A673 (cell line): Measurements from ENCODE around the gene ANO1.

Source experiments
- EZH2 ChIP-seq: fragments of 200-600 bp; sonication (generic); IDR thresholded peaks from 2 replicates; pipeline ENCODE4 v1.6.1; 2017; ENCODE audit warnings: borderline replicate concordance, low read depth, mild to moderate bottlenecking, mixed read lengths, antibody characterized with exemption, low read length; ENCODE audit not compliant: poor library complexity, severe bottlenecking
- TF ChIP-seq, protein P1 (sequence below): fragments of 300-800, 200-600 bp; sonication (generic); conservative IDR thresholded peaks from 2 replicates; pipeline ENCODE4 v1.5.1; 2017; ENCODE audit warnings: low read depth, mild to moderate bottlenecking, antibody characterized with exemption, low read length, moderate library complexity, mixed read lengths

DNA sequence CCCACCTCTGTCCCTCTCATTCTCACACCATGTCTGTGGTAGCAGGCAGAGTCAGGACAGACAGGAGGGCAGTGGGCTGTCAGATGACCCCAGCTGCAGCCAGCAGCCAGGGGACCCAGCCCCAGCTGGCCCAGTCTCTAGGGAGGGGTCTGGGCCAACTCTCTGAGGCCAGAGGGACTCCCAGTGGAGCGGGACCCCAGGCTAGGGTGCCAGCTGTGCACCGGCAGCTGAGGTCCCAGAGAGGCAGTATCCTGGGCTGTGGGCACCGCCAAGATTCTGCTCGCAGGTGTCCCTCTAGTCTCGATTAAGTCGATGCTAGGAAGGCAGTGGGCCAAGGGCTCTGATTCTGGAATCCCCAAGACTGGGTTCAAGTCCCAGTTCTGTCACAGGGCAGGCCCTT lies 108.3 kb downstream of the ANO1 start:
- TF ChIP-seq, protein P1, sequence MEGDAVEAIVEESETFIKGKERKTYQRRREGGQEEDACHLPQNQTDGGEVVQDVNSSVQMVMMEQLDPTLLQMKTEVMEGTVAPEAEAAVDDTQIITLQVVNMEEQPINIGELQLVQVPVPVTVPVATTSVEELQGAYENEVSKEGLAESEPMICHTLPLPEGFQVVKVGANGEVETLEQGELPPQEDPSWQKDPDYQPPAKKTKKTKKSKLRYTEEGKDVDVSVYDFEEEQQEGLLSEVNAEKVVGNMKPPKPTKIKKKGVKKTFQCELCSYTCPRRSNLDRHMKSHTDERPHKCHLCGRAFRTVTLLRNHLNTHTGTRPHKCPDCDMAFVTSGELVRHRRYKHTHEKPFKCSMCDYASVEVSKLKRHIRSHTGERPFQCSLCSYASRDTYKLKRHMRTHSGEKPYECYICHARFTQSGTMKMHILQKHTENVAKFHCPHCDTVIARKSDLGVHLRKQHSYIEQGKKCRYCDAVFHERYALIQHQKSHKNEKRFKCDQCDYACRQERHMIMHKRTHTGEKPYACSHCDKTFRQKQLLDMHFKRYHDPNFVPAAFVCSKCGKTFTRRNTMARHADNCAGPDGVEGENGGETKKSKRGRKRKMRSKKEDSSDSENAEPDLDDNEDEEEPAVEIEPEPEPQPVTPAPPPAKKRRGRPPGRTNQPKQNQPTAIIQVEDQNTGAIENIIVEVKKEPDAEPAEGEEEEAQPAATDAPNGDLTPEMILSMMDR = no peak
- no peak for TF ChIP-seq EZH2
